Hematopoietic multipotent progenitor cell treated with erythropoietin and hydrocortisone succinate and interleukin-3 and kit ligand, for 8 days (in vitro differentiated cells): ENCODE data around the gene CCND1.
A peak's percentile ranks its signal among the peaks of the same experiment; 100 is the strongest.

ENCODE experiments used
- DNase-seq: peaks from one replicate; pipeline ENCODE4 v3.0.0-alpha.2; 2015

CCND1 gene

DNA sequence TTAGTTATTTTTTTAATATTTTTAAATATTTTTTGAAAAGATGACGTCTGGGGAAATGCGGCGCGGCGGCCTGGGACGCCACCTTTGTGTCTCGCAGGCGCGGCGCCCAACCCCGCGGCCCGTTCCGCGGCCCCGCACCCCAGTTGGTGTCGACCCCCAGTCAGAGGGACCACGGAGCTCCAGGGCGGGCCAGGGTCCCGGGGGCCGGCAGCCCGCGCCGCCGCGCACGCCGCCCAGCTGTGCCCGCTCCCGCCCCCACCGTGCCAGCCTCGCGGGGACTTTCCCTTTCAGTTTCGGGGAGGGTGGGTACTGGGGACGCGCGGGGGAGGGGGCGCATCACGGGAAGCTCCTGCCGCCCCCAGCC, 1.6 kb downstream of the CCND1 start:
- no peak for DNase-seq

- DNase-seq = peak; percentile 78
Observed at GRCh38 chr11:69642913-69643632, 2.1 kb downstream of the CCND1 start.

- no peak for DNase-seq
Observed at GRCh38 chr11:69643646-69644045, 2.7 kb downstream of the CCND1 start.

- DNase-seq = peak; percentile 75
Observed at GRCh38 chr11:69644071-69644961, 3.4 kb downstream of the CCND1 start.

GRCh38 chr11:69644962-69645675, 4.2 kb downstream of the CCND1 start:
- DNase-seq = no peak

DNA sequence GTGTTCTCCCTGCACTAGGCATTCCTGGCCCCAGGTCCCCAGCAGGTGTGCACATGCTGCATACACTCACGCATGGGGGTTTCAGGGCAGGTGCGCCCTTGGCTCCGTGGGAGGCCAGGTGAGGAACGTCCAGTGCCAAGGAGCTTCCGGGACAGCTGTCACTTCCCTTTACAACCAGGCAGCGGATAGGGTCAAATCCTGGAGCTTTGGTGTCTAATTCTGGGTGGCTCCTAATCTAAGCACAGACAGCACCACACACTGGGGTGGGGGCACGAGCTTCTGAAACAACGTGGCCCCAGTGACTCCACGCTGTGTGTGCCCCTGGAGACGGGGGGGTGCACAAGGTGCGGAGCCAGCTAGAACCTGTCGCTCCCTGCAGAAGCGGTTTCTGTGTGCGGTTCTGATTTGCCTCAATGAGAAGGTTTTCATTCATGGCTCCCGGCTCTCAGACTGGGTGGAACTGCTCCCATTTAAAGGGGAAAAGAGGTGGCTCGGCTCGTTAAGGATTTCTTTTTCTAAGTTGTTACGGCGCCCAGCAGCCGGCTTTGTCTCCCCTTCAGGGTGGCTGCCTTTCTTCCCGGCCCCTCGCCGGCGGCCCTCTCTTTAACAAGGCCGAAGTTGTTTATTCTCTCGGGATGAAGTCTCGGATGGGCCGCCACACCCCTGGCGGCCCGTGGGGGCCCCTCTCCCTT, 5.0 kb downstream of the CCND1 start:
- DNase-seq = no peak

GRCh38 chr11:69646493-69647389, 5.8 kb downstream of the CCND1 start:
- DNase-seq = no peak

DNA sequence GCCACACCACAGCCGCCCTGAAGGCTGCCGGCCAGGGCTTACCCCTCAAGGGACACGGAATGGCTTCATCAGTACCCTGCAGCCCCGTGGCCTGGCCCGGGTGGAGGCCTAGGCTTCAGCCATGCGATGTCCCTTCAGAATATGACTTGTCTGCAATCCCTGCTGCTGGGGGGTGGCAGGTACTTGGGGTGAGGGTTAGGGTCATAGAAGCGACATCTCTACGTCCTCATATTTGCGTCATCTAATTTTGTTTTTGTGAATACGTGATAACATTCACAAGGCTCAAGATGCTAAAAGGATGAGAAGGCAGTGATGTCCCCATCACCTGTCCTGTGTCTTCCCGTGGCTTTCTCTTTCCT, 6.4 kb downstream of the CCND1 start:
- DNase-seq = no peak

DNA sequence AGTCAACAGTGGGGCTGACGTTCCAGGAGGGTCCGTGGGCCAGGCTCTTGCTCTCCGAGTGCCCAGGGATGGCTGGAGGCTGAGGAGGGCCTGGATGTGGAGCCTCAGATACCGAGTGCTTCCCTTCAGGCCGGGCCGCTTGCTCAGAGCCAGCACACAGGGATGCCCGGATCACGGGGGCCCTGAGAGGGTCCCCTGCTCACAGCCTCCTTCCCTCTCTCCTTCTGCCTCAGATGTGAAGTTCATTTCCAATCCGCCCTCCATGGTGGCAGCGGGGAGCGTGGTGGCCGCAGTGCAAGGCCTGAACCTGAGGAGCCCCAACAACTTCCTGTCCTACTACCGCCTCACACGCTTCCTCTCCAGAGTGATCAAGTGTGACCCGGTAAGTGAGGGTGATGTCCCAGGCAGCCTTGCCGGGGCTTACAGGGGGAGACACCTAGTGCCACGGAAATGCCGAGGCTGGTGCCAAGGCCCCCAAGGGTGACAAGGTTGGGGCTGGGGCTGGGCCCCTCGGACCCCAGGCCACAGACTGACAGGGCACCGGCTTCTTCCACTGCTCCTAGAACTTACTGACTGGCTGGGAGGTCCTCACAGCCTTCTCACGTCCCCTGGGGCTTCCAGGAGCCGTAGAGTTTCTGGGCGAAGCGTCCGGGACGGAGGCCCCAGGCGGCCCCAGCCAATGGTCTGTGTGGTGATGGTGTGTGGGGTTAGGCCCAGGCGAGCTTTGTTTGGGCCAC, 7.0 kb downstream of the CCND1 start:
- no peak for DNase-seq

GRCh38 chr11:69648679-69649575, 8.0 kb downstream of the CCND1 start:
- DNase-seq = no peak

- DNase-seq = no peak
Observed at GRCh38 chr11:69649576-69649900, 8.6 kb downstream of the CCND1 start.

DNA sequence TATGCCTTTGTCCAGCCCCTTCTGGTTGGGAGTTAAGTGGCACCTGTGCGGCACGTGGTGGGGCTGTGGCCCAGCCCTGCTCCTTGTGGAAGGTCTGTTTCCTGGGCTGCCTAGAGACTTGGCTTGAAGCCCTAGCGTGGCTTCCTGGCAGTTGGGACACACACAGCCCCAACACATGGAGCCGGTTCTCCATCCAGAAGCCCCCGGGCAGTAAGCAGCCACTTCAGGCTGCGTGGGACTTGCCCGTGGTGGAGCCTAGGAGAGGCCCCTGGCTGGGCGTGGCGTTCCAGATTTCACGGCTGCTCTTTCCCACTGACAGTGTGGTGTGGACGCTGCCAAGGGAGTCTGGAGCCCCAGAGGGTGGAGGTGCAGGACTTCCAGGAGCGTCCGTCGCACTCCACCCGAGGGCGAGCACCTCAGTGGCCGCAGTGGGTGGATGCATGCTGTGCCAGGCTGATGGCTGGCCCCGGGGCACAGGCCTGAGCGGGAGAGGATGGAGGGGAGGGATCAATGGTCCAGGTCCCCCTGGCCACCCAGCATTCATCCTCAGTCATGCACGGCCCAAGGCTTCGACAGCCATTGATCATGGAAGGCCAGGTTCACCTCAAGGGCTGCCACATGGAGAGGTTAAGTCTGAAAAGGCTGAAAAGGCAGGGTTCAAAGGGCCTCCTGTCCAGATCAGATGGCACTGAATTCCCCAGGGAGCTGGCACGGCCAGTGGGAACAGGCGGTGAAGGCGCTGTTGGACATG, 9.3 kb downstream of the CCND1 start:
- no peak for DNase-seq

DNA sequence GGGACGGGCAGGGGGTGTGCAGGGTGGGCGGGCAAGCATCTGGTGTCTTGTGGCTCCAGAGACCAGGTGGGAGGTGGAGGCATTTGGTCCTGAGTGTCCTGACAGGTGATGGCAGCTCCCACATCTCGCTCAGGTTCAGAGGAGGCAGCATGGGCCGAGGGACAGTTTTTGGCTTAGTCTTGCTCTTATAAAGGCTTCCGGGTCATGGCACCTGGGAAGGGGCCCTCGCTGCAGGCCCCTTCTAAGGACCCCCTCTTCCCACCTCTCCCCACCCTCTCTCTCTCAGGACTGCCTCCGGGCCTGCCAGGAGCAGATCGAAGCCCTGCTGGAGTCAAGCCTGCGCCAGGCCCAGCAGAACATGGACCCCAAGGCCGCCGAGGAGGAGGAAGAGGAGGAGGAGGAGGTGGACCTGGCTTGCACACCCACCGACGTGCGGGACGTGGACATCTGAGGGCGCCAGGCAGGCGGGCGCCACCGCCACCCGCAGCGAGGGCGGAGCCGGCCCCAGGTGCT, 9.9 kb downstream of the CCND1 start:
- no peak for DNase-seq

DNA sequence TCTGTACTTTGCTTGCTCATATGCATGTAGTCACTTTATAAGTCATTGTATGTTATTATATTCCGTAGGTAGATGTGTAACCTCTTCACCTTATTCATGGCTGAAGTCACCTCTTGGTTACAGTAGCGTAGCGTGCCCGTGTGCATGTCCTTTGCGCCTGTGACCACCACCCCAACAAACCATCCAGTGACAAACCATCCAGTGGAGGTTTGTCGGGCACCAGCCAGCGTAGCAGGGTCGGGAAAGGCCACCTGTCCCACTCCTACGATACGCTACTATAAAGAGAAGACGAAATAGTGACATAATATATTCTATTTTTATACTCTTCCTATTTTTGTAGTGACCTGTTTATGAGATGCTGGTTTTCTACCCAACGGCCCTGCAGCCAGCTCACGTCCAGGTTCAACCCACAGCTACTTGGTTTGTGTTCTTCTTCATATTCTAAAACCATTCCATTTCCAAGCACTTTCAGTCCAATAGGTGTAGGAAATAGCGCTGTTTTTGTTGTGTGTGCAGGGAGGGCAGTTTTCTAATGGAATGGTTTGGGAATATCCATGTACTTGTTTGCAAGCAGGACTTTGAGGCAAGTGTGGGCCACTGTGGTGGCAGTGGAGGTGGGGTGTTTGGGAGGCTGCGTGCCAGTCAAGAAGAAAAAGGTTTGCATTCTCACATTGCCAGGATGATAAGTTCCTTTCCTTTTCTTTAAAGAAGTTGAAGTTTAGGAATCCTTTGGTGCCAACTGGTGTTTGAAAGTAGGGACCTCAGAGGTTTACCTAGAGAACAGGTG, 11.1 kb downstream of the CCND1 start:
- DNase-seq = no peak

DNA sequence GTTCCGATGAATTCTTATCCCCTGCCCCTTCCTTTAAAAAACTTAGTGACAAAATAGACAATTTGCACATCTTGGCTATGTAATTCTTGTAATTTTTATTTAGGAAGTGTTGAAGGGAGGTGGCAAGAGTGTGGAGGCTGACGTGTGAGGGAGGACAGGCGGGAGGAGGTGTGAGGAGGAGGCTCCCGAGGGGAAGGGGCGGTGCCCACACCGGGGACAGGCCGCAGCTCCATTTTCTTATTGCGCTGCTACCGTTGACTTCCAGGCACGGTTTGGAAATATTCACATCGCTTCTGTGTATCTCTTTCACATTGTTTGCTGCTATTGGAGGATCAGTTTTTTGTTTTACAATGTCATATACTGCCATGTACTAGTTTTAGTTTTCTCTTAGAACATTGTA, 12.0 kb downstream of the CCND1 start:
- no peak for DNase-seq

- DNase-seq = no peak
Observed at GRCh38 chr11:69653406-69653960, 12.5 kb downstream of the CCND1 start.

DNA sequence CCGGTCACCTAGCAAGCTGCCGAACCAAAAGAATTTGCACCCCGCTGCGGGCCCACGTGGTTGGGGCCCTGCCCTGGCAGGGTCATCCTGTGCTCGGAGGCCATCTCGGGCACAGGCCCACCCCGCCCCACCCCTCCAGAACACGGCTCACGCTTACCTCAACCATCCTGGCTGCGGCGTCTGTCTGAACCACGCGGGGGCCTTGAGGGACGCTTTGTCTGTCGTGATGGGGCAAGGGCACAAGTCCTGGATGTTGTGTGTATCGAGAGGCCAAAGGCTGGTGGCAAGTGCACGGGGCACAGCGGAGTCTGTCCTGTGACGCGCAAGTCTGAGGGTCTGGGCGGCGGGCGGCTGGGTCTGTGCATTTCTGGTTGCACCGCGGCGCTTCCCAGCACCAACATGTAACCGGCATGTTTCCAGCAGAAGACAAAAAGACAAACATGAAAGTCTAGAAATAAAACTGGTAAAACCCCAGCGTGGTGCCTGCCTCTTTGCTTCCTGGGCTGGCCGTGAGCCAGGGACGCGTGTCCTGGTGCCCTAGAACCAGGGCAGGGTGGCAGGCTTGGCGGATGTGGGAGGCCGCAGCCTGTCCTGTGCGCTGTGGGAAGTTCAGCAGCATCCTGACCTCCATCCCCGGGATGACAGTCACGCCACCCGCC, 13.2 kb downstream of the CCND1 start:
- DNase-seq = no peak
